Anterior cingulate cortex (tissue), 58 donors: ENCODE data around the gene NINJ1.

Experiments
- DNase-seq, 58 donors: peaks; one replicate each; lab custom pipeline; 2025; lab: John Stamatoyannopoulos, UW

The NINJ1 gene

GRCh38 chr9:93134015-93134739 lies at the start of gene NINJ1:
NINJ1 (minus strand) TSS chr9:93134251; CDS start chr9:93134217, 34 bp downstream.
- peak in 50 of 58 donors; percentile 18 to 82 (median 62) for DNase-seq

- no peak for DNase-seq
Observed at GRCh38 chr9:93183131-93183662, 49.1 kb upstream of the NINJ1 start.

GRCh38 chr9:93182572-93182971 lies 48.5 kb upstream of the NINJ1 start:
- no peak for DNase-seq

- no peak for DNase-seq
Observed at GRCh38 chr9:93181672-93182435, 47.8 kb upstream of the NINJ1 start.

- no peak for DNase-seq
Observed at GRCh38 chr9:93180938-93181337, 46.9 kb upstream of the NINJ1 start.

GRCh38 chr9:93178851-93179786 lies 45.1 kb upstream of the NINJ1 start:
- DNase-seq: no peak

- DNase-seq: no peak
Observed at GRCh38 chr9:93177676-93178075, 43.6 kb upstream of the NINJ1 start.

GRCh38 chr9:93174976-93175375 lies 40.9 kb upstream of the NINJ1 start:
- DNase-seq: no peak

- DNase-seq: no peak
Observed at GRCh38 chr9:93173365-93174051, 39.5 kb upstream of the NINJ1 start.

- DNase-seq: peak in 8 of 58 donors; percentile 13 to 37 (median 21)
Observed at GRCh38 chr9:93172666-93173364, 38.8 kb upstream of the NINJ1 start.

GRCh38 chr9:93171261-93171990 lies 37.4 kb upstream of the NINJ1 start:
- no peak for DNase-seq

GRCh38 chr9:93170571-93170970 lies 36.5 kb upstream of the NINJ1 start:
- DNase-seq: no peak

GRCh38 chr9:93169444-93169843 lies 35.4 kb upstream of the NINJ1 start:
- DNase-seq: no peak

GRCh38 chr9:93168581-93168980 lies 34.5 kb upstream of the NINJ1 start:
- DNase-seq: no peak

GRCh38 chr9:93167838-93168237 lies 33.8 kb upstream of the NINJ1 start:
- DNase-seq: no peak

- DNase-seq: no peak
Observed at GRCh38 chr9:93167185-93167584, 33.1 kb upstream of the NINJ1 start.

- DNase-seq: no peak
Observed at GRCh38 chr9:93166699-93167098, 32.6 kb upstream of the NINJ1 start.

GRCh38 chr9:93164085-93164484 lies 30.0 kb upstream of the NINJ1 start:
- no peak for DNase-seq
